AG09309 (cell line): ENCODE measurements around the gene FN3K.

ENCODE experiments used
- DNase-seq: peaks from one replicate; pipeline ENCODE4 v3.0.0-alpha.2; 2010; ENCODE audit warnings: low read depth
- H3K4me3 ChIP-seq: 2 replicates; pipeline ENCODE4 v1.5.1; 2011; ENCODE audit warnings: mild to moderate bottlenecking, low read depth, low read length, moderate library complexity; ENCODE audit not compliant: control insufficient read depth
- CTCF ChIP-seq: IDR thresholded peaks from 2 replicates; pipeline ENCODE4 v1.5.1; 2011; ENCODE audit warnings: mild to moderate bottlenecking, low read depth, low read length, inconsistent platforms; ENCODE audit not compliant: insufficient read depth, control insufficient read depth; ENCODE audit errors: missing control alignments

The FN3K gene

DNA sequence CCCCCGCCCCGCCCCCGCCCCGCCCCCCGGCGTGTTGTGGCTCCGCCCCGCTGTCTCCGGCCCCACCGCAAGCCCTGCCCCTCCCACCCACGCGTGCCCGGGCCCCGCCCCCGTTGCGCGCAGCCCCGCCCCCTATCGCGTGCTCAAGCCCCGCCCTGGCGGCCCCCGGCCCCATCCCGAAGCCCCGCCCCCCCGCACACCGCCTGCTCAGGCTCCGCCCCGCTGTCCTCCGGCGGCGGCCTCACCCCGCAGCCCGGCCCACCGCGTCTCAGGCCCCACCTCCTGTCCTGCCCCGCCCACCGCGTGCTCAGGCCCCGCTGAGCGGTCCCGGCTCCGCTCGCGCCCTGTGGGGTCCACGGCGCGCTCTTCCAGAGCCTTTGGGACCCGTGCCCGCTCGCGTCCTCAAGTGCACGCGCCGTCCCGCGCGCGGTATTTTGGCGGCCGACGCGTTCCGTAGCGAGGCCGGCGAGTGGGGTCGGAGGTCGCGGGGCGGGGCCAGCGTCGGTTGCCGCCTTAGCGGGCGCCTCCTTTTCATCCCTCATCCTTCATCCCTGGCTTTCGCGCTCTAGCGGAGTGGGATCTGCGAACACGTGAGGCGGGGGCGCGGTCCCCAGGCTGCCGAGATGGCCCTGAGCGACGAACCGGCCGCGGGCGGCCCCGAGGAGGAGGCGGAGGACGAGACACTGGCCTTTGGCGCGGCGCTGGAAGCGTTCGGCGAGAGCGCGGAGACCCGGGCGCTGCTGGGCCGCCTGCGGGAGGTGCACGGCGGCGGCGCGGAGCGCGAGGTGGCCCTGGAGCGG, 16.4 kb downstream of the FN3K start, which contains the start of gene TBCD:
Gene TBCD (plus strand): TSS at position 495 of the 800 bp plus-strand sequence. CDS start 129 bp downstream, at position 624.
- H3K4me3 ChIP-seq: peak within 1 kb of the TSS; percentile 93
- DNase-seq: peak; percentile 37
- no peak for TF ChIP-seq CTCF

GRCh38 chr17:82752371-82753200, 17.2 kb downstream of the FN3K start:
- no peak for DNase-seq
- no peak for TF ChIP-seq CTCF
- H3K4me3 ChIP-seq: peak overlapping the region; percentile 93

DNA sequence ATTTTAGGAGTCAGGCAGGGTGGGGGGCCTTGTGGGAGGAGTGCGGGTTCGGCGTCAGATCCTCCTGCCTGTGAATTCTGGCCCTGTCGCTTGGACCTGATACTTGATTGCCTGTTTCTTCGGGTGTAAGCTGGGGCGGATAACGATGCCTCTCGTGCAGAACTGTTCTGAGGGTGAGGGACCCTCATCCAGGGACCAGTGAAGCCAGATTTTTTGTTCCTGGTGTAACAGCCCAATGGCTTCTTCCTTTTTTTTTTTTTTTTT, 17.7 kb downstream of the FN3K start:
- no peak for DNase-seq
- TF ChIP-seq CTCF: no peak

GRCh38 chr17:82754297-82755208, 19.1 kb downstream of the FN3K start:
- TF ChIP-seq CTCF: no peak
- H3K4me3 ChIP-seq: no peak overlapping the region
- DNase-seq: no peak

More for the DNA sequence above, 17.7 kb downstream of the FN3K start:
- H3K4me3 ChIP-seq: peak overlapping the region; percentile 93

DNA sequence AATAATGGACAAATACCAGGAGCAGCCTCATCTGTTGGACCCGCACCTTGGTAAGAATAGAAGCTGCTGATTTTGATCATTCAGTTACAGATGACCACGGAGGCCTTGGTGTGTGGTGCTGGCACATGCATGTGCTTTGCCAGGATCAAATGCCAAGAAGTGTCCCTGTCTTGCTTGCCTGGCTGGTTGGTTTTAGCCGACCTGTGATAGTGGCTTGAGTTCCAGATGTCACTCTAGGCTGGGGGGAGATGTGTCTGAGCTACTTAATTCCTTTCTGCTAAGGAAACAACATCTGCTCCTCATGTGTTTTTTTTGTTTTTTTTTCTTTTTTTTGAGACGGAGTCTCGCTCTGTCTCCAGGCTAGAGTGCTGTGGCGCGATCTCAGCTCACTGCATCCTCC, 20.8 kb downstream of the FN3K start:
- no peak overlapping the region for H3K4me3 ChIP-seq
- no peak for DNase-seq

More for the DNA sequence above, 20.8 kb downstream of the FN3K start:
- no peak for TF ChIP-seq CTCF
